Measurements from ENCODE around the gene CERS5.

- TF ChIP-seq POLR2AphosphoS5 (IDR thresholded peaks at IDR 0.05) = no peak
- no peak for TF ChIP-seq POLR2A (IDR thresholded peaks at IDR 0.05)
- no peak for TF ChIP-seq EP300 (IDR thresholded peaks at IDR 0.05)
Observed at GRCh38 chr12:50110762-50111351, 56.3 kb downstream of the CERS5 start.
